Nephron progenitor cell (in vitro differentiated cells): ENCODE data around the gene PITPNM1.

Experiments
- DNase-seq: peaks from one replicate; pipeline ENCODE4 v3.0.0; 2021
- H3K27ac Mint-ChIP-seq: 2 replicates; pipeline ENCODE4 v1.8.0; 2021; ENCODE audit warnings: mild to moderate bottlenecking, moderate library complexity, mixed read lengths
- H3K27me3 Mint-ChIP-seq: 2 replicates; pipeline ENCODE4 v1.8.0; 2021; ENCODE audit warnings: mild to moderate bottlenecking, low read depth, mixed read lengths; ENCODE audit not compliant: poor library complexity
- H3K36me3 Mint-ChIP-seq: 2 replicates; pipeline ENCODE4 v1.8.0; 2021; ENCODE audit warnings: low read depth, mixed read lengths
- H3K4me1 Mint-ChIP-seq: 2 replicates; pipeline ENCODE4 v1.8.0; 2021; ENCODE audit warnings: mixed read lengths
- H3K4me3 Mint-ChIP-seq: 2 replicates; pipeline ENCODE4 v1.8.0; 2021; ENCODE audit warnings: mild to moderate bottlenecking, moderate library complexity, mixed read lengths
- H3K9me3 Mint-ChIP-seq: 2 replicates; pipeline ENCODE4 v1.8.0; 2021; ENCODE audit warnings: mild to moderate bottlenecking, moderate library complexity, mixed read lengths
- TF ChIP-seq, protein P1 (sequence below): fragments of 200-600 bp; sonication (generic); IDR thresholded peaks from 2 replicates; pipeline ENCODE4 v1.5.0; 2021; ENCODE audit warnings: antibody characterized with exemption

The PITPNM1 gene

DNA sequence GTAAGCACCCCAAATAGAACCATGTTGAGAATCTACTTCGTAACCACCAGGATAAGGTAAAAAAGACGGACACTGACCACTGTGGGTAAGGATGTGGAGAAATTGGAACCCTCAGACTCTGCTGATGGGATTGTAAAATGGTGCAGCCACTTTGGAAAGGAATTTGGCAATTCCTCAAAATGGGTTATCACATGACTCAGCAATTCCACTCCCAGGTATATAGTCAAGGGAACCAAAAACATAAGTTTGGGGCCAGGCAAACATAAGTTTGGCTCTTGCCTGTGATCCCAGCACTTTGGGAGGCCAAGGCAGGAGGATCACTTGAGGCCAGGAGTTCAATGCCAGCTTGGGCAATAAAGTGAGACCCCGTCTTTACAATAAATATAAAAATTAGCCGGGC lies 23.2 kb upstream of the PITPNM1 start:
- H3K27me3 Mint-ChIP-seq: peaks cover 4% of the 10 kb centered on the region
- DNase-seq: no peak
- H3K4me3 Mint-ChIP-seq: no peak overlapping the region
- H3K36me3 Mint-ChIP-seq: no peaks in the 10 kb centered on the region
- H3K9me3 Mint-ChIP-seq: peaks cover 14% of the 10 kb centered on the region
- H3K4me1 Mint-ChIP-seq: peaks cover 20% of the 10 kb centered on the region
- H3K27ac Mint-ChIP-seq: no peak overlapping the region
- TF ChIP-seq, protein P1, sequence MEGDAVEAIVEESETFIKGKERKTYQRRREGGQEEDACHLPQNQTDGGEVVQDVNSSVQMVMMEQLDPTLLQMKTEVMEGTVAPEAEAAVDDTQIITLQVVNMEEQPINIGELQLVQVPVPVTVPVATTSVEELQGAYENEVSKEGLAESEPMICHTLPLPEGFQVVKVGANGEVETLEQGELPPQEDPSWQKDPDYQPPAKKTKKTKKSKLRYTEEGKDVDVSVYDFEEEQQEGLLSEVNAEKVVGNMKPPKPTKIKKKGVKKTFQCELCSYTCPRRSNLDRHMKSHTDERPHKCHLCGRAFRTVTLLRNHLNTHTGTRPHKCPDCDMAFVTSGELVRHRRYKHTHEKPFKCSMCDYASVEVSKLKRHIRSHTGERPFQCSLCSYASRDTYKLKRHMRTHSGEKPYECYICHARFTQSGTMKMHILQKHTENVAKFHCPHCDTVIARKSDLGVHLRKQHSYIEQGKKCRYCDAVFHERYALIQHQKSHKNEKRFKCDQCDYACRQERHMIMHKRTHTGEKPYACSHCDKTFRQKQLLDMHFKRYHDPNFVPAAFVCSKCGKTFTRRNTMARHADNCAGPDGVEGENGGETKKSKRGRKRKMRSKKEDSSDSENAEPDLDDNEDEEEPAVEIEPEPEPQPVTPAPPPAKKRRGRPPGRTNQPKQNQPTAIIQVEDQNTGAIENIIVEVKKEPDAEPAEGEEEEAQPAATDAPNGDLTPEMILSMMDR: no peak

DNA sequence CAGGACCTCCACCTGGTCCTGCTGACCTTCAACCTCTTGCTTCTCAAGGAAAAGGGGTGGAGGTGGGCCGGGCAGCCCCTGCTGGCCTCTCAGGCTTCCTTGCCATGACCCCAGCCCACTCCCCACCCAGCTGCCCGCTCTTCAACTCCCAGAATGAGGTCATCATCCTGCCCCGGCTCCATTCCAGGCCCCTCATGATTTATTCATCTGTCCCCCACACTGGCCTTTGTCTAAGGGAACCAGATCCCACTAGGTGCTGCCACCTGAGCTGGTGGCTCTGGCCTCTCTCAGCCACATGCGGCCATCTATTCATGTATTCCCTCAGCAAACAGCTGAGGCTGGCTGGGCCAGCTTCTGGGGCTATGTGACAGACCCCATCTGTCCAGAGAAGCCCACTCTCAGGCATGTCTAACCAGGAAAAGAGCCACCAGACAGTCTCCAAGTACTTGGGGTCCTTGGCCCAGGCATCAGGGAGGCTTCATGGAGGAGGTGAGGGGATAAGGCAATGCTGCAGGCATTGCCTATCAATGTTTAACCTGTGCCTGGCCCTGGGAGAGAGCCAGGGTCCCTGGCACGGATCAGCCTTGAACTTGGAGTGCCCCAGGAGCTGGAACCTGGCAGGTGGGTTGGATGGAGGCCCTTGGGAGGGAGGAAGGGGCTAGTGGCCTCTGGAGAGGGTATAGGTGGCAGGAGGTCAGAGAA lies 20.3 kb upstream of the PITPNM1 start:
- Mint-ChIP-seq H3K4me1 (peaks cover 20% of the 10 kb centered on the region), H3K27ac (peak overlapping the region; percentile 60), H3K4me3 (no peak overlapping the region), H3K9me3 (no peaks in the 10 kb centered on the region), H3K36me3 (no peaks in the 10 kb centered on the region), H3K27me3 (peaks cover 7% of the 10 kb centered on the region)
- TF ChIP-seq, protein P1: no peak
- DNase-seq: no peak

DNA sequence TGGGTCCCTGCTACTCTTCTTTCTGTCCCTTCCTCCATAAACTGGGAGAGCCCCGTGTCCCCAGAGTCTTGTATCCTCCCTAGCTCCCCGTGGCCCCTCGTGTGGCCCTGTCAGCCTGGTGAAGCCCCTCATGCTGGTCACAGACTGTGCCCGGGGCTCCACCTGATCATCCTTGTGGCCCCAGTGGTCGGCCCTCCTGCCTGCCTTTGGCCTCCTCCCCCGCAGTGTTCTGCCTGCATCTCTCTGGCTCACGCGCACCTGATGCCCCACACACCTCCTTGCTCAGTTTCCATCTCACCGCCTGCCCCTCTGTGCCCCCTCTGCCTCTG lies 19.3 kb upstream of the PITPNM1 start:
- peak overlapping the region; percentile 15 for H3K27ac Mint-ChIP-seq

DNA sequence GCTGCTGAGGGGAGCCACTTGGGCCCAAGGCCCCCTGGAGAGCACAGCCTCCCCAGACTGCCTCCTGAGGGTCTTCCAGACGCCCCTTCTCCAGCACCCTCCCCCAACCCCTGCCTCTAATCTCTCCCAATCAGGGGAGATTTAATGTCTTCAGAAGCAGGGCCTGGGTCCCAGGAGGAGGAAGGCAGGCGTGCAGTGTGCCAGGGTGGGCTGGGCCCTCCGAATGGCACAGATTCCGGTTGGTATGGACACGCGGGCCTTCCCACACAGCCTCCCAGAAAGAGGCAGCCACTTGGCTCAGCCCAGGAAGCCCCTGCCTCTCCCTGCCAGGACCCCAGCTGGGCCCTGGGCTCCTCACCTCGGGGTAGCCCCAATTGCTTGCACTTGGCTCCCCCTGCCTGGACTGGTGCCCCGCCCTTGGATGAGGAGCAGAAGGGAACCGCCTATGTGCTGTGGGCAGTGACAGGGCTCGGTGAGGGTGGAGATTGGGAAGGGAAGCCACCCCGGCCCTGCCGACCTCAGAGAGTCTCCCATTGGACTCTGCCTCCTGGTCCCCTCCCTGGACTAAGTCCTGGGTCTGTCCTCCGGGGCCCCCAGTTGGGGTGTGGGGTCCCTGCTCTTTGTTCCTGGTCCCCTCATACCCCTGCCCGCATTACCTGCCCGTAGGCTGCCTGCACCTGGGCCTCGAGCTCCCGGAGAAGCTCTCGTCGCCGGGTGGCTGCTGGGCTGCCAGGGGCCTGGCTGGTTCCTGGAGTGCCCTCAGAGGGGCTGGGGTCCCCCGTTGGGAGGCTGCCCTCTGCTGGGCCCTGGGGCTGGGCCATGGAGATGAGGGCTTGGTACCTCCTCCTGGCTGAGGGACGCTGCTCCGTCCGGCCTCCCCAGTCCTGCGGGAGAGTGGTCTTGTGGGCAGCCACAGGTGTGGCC lies 18.7 kb upstream of the PITPNM1 start:
- Mint-ChIP-seq H3K9me3 (no peaks in the 10 kb centered on the region), H3K36me3 (no peaks in the 10 kb centered on the region), H3K4me3 (no peak overlapping the region), H3K27ac (no peak overlapping the region), H3K4me1 (peaks cover 15% of the 10 kb centered on the region), H3K27me3 (peaks cover 7% of the 10 kb centered on the region)
- TF ChIP-seq, protein P1: no peak
- DNase-seq: no peak

More for the DNA sequence above, 19.3 kb upstream of the PITPNM1 start:
- Mint-ChIP-seq H3K4me1 (peaks cover 19% of the 10 kb centered on the region), H3K9me3 (no peaks in the 10 kb centered on the region), H3K4me3 (no peak overlapping the region), H3K36me3 (no peaks in the 10 kb centered on the region), H3K27me3 (peaks cover 7% of the 10 kb centered on the region)
- TF ChIP-seq, protein P1: no peak
- no peak for DNase-seq

DNA sequence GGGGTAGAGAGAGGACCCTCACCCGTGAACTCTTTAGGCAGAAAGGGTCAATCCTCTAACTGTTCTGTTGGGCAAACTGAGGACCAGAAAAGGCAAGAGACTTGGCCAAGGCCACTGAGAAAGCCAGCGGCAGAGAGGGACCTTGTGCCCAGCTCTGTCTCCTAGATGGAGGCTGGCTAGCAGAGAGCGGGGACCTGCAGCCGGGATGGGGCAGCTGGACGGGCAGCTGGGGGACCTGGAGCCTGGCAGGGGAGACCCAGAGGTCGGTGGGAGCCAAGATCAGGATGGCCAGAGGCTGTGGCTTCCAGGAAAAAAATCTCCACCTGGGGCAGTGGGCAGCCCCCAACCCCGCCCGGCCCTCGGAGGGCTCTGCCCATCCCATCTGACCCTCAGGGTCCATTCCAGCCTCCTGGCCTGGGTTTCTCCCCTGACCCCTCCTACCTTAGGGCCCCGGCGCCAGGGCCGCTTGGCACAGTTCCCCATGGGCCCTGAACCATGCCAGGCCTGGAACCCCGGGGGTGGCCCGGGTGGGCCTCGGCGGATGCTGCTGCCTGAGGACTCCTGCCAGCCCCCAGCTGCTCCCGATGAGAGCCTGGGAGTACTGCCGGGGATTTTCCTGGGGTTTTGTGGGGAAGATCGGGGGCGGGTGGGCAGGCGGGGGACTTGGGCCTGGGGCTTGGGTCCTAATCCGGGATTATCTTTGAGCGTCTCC lies 17.8 kb upstream of the PITPNM1 start, which contains the start of gene CABP2:
TSS of gene CABP2 (minus strand) at position 603 of the 712 bp plus-strand sequence. CDS start at position 483, 120 bp downstream.
- TF ChIP-seq, protein P1: no peak
- H3K27ac Mint-ChIP-seq: no peak within 1 kb of the TSS
- no peaks in the 10 kb centered on the region for H3K9me3 Mint-ChIP-seq
- H3K27me3 Mint-ChIP-seq: peaks cover 7% of the 10 kb centered on the region
- no peaks in the 10 kb centered on the region for H3K36me3 Mint-ChIP-seq
- DNase-seq: no peak
- no peak within 1 kb of the TSS for H3K4me3 Mint-ChIP-seq
- peaks cover 15% of the 10 kb centered on the region for H3K4me1 Mint-ChIP-seq
